GM23338 (cell line): ENCODE data around the gene LZIC.

Source experiments
- CREB1 ChIP-seq: fragments of 250-450 bp; sonication (Bioruptor Pico); IDR thresholded peaks from 2 replicates; pipeline ENCODE4 v1.5.0; 2020; ENCODE audit warnings: low read depth, mild to moderate bottlenecking, moderate library complexity
- CTCF ChIP-seq, 2 experiments: fragments of 200-600 bp in 1 of 2; sonication (generic) in 1 of 2; conservative IDR thresholded peaks; 2 replicates each; pipeline versions ENCODE4 v1.5.1 to v1.6.1; 2016 to 2017; ENCODE audit warnings: antibody characterized with exemption in 2 of 2, low read depth in 2 of 2, mild to moderate bottlenecking in 2 of 2, moderate library complexity in 1 of 2
- ETS1 ChIP-seq: IDR thresholded peaks from 2 replicates; pipeline ENCODE4 v1.6.1; 2016; ENCODE audit warnings: antibody characterized with exemption
- EZH2 ChIP-seq: fragments of 200-600 bp; sonication (generic); IDR thresholded peaks from one replicate; pipeline ENCODE4 v1.8.0; 2017; ENCODE audit warnings: antibody characterized with exemption, mild to moderate bottlenecking, low read depth; ENCODE audit not compliant: unreplicated experiment
- EZH2phosphoT487 ChIP-seq: fragments of 200-600 bp; sonication (generic); IDR thresholded peaks from one replicate; pipeline ENCODE4 v1.8.1; 2018; ENCODE audit warnings: antibody characterized with exemption; ENCODE audit not compliant: unreplicated experiment
- POLR2AphosphoS5 ChIP-seq: IDR thresholded peaks from 2 replicates; pipeline ENCODE4 v1.6.1; 2016; ENCODE audit warnings: antibody characterized with exemption, low read depth
- REST ChIP-seq: IDR thresholded peaks from one replicate; pipeline ENCODE4 v1.6.1; 2018; ENCODE audit warnings: antibody characterized with exemption; ENCODE audit not compliant: unreplicated experiment

GRCh38 chr1:9906466-9906865 lies 36.7 kb downstream of the LZIC start:
- TF ChIP-seq CTCF (conservative IDR thresholded peaks at IDR 0.05; ENCODE audit: low read depth in 2 of 2) (no peak), EZH2 (no peak), EZH2phosphoT487 (no peak), POLR2AphosphoS5 (no peak), CREB1 (CRISPR knock-in tag) (no peak), ETS1 (no peak), REST (no peak)
